Suprapubic skin (tissue), 4 donors: ENCODE data around the gene C16orf96. TPM values are rescaled to one million over a fixed set of nuclear protein-coding genes. Genes with fewer than 3 reads are reported as not detected.

Experiments
- DNase-seq, 2 donors: peaks; one replicate each; pipeline ENCODE4 v3.0.0-alpha.2; 2019; ENCODE audit warnings: low spot score in 2 of 2
- H3K27ac ChIP-seq: fragments of 200-600 bp; sonication (generic); one replicate; pipeline ENCODE4 v1.5.1; 2019
- H3K27me3 ChIP-seq: fragments of 200-600 bp; sonication (generic); one replicate; pipeline ENCODE4 v1.5.1; 2019
- H3K36me3 ChIP-seq: fragments of 200-600 bp; sonication (generic); one replicate; pipeline ENCODE4 v1.5.1; 2019
- H3K4me1 ChIP-seq: fragments of 200-600 bp; sonication (generic); one replicate; pipeline ENCODE4 v1.5.1; 2019
- H3K4me3 ChIP-seq: fragments of 200-600 bp; sonication (generic); one replicate; pipeline ENCODE4 v1.5.1; 2019; ENCODE audit warnings: mild to moderate bottlenecking
- H3K9me3 ChIP-seq: fragments of 200-600 bp; sonication (generic); one replicate; pipeline ENCODE4 v1.5.1; 2019
- CTCF ChIP-seq, 2 donors: fragments of 200-600 bp in 1 of 2; fragments of 450-650 bp in 1 of 2; sonication (generic) in 1 of 2; IDR thresholded peaks; one replicate each; pipeline ENCODE4 v1.5.1; 2016 to 2019; ENCODE audit warnings: antibody characterized with exemption in 2 of 2, mild to moderate bottlenecking in 1 of 2, moderate library complexity in 1 of 2
- EP300 ChIP-seq: sonication (generic); formaldehyde crosslinking; IDR thresholded peaks from one replicate; pipeline ENCODE4 v1.6.1; 2017; ENCODE audit warnings: antibody characterized with exemption
- POLR2A ChIP-seq, 2 donors: fragments of 450-650 bp; IDR thresholded peaks; one replicate each; pipeline ENCODE4 v1.6.1; 2017; ENCODE audit warnings: antibody characterized with exemption in 2 of 2, mild to moderate bottlenecking in 2 of 2, moderate library complexity in 2 of 2
- POLR2AphosphoS5 ChIP-seq, 3 donors: sonication (generic); formaldehyde crosslinking; IDR thresholded peaks; one replicate each; pipeline ENCODE4 v1.6.1; 2017; ENCODE audit warnings: antibody characterized with exemption in 3 of 3
- WGBS: methylation state at CpG from one replicate; pipeline ENCODE4 v1.1.5; 2018; 5-methylcytosine and 5-hydroxymethylcytosine counted together
- total RNA-seq, 4 donors: library from RNA; depleted of rRNA; stranded (reverse); fragments of >200 nt; gene quantifications; one replicate each; pipeline ENCODE4 v1.1.0, GENCODE V29; 2016

Gene C16orf96
- total RNA-seq, 4 donors from 2014 or later = 0.15 to 1.2 (median 0.33) TPM

- peaks cover 2% of the 10 kb centered on the region for H3K27me3 ChIP-seq
- H3K4me1 ChIP-seq = no peaks in the 10 kb centered on the region
- no peak for DNase-seq
- no peak overlapping the region for H3K4me3 ChIP-seq
- no peak for TF ChIP-seq CTCF (IDR thresholded peaks at IDR 0.05)
- TF ChIP-seq EP300 = no peak
- no peak for TF ChIP-seq POLR2AphosphoS5 (IDR thresholded peaks at IDR 0.05)
- no peak for TF ChIP-seq POLR2A (IDR thresholded peaks at IDR 0.05)
- no peaks in the 10 kb centered on the region for H3K9me3 ChIP-seq
- WGBS = 95% methylated on average over 12 of the region's 15 CpGs
- H3K36me3 ChIP-seq = no peaks in the 10 kb centered on the region
- no peak overlapping the region for H3K27ac ChIP-seq
These were observed 19.9 kb downstream of the C16orf96 start for GRCh38 chr16:4576008-4576407.

GRCh38 chr16:4578961-4579530 is 22.9 kb downstream of the C16orf96 start:
- H3K36me3 ChIP-seq = no peaks in the 10 kb centered on the region
- H3K4me3 ChIP-seq = no peak overlapping the region
- no peak for TF ChIP-seq POLR2AphosphoS5 (IDR thresholded peaks at IDR 0.05)
- TF ChIP-seq POLR2A (IDR thresholded peaks at IDR 0.05) = no peak
- no peak for TF ChIP-seq EP300
- no peak for TF ChIP-seq CTCF (IDR thresholded peaks at IDR 0.05)
- no peak for DNase-seq
- H3K9me3 ChIP-seq = no peaks in the 10 kb centered on the region
- H3K27me3 ChIP-seq = peaks cover 2% of the 10 kb centered on the region
- H3K4me1 ChIP-seq = no peaks in the 10 kb centered on the region
- 76% methylated on average over 5 of the region's 13 CpGs for WGBS
- no peak overlapping the region for H3K27ac ChIP-seq

GRCh38 chr16:4580250-4580649 is 24.1 kb downstream of the C16orf96 start:
- Histone ChIP-seq H3K4me3 (no peak overlapping the region), H3K27ac (no peak overlapping the region), H3K36me3 (no peaks in the 10 kb centered on the region), H3K27me3 (peaks cover 1% of the 10 kb centered on the region), H3K9me3 (no peaks in the 10 kb centered on the region), H3K4me1 (peaks cover 5% of the 10 kb centered on the region)
- DNase-seq = no peak
- no peak for TF ChIP-seq CTCF (IDR thresholded peaks at IDR 0.05)
- TF ChIP-seq POLR2A (IDR thresholded peaks at IDR 0.05) = no peak
- no peak for TF ChIP-seq EP300
- 50% methylated on average over 6 of the region's 6 CpGs for WGBS

- Histone ChIP-seq H3K4me3 (no peak overlapping the region), H3K4me1 (peaks cover 10% of the 10 kb centered on the region)
- 92% methylated on average over 4 of the region's 4 CpGs for WGBS
These were observed 27.8 kb downstream of the C16orf96 start for GRCh38 chr16:4583906-4584305.

GRCh38 chr16:4586291-4586690 is 30.2 kb downstream of the C16orf96 start:
- peaks cover 10% of the 10 kb centered on the region for H3K4me1 ChIP-seq
- no peak for DNase-seq
- no peaks in the 10 kb centered on the region for H3K9me3 ChIP-seq
- no peaks in the 10 kb centered on the region for H3K27me3 ChIP-seq
- H3K27ac ChIP-seq = no peak overlapping the region
- H3K36me3 ChIP-seq = no peaks in the 10 kb centered on the region
- no peak overlapping the region for H3K4me3 ChIP-seq
- WGBS = 71% methylated on average over 7 of the region's 7 CpGs
- TF ChIP-seq CTCF (IDR thresholded peaks at IDR 0.05) = no peak
- TF ChIP-seq POLR2AphosphoS5 (IDR thresholded peaks at IDR 0.05) = no peak
- no peak for TF ChIP-seq EP300
- TF ChIP-seq POLR2A (IDR thresholded peaks at IDR 0.05) = no peak

More at GRCh38 chr16:4583906-4584305, 27.8 kb downstream of the C16orf96 start:
- Histone ChIP-seq H3K9me3 (no peaks in the 10 kb centered on the region), H3K27ac (no peak overlapping the region), H3K36me3 (no peaks in the 10 kb centered on the region), H3K27me3 (no peaks in the 10 kb centered on the region)
- TF ChIP-seq CTCF (IDR thresholded peaks at IDR 0.05) (no peak), POLR2A (IDR thresholded peaks at IDR 0.05) (no peak), POLR2AphosphoS5 (IDR thresholded peaks at IDR 0.05) (no peak), EP300 (no peak)
- no peak for DNase-seq
